Thoracic aorta (tissue), 2 donors: ENCODE measurements around the gene LRCH3. TPM values are rescaled to one million over a fixed set of nuclear protein-coding genes. Genes with fewer than 3 reads are reported as not detected.

Experiments used
- ATAC-seq: fragments of 150-250 bp; one replicate; pipeline ENCODE4 v1.8.0; 2017; ENCODE audit warnings: low read depth; ENCODE audit not compliant: insufficient number of reproducible peaks, low FRiP score
- DNase-seq: peaks from one replicate; pipeline ENCODE4 v3.0.0-alpha.2; 2020; ENCODE audit warnings: low spot score
- H3K27ac ChIP-seq, 2 donors: fragments of 200-600 bp; sonication (generic); 1 replicate in 1 of 2; 2 replicates in 1 of 2; pipeline ENCODE4 v1.5.1; 2016; ENCODE audit warnings: mild to moderate bottlenecking in 2 of 2, moderate library complexity in 2 of 2
- H3K27me3 ChIP-seq: fragments of 200-600 bp; sonication (generic); replicated peaks from 2 replicates; pipeline ENCODE4 v1.6.0; 2016; ENCODE audit warnings: mild to moderate bottlenecking; ENCODE audit not compliant: insufficient read depth
- H3K36me3 ChIP-seq: fragments of 200-600 bp; sonication (generic); one replicate; pipeline ENCODE4 v1.5.1; 2016
- H3K4me1 ChIP-seq, 2 donors: fragments of 200-600 bp; sonication (generic); 1 replicate in 1 of 2; 2 replicates in 1 of 2; pipeline versions ENCODE4 v1.5.1 to v1.6.0; 2016; ENCODE audit warnings: low read depth in 2 of 2, mild to moderate bottlenecking in 1 of 2; ENCODE audit not compliant: control insufficient read depth in 1 of 2
- H3K4me3 ChIP-seq: fragments of 200-600 bp; sonication (generic); 2 replicates; pipeline ENCODE4 v1.5.1; 2016; ENCODE audit warnings: mild to moderate bottlenecking
- H3K9me3 ChIP-seq: fragments of 200-600 bp; sonication (generic); 2 replicates; pipeline ENCODE4 v1.5.1; 2016
- CTCF ChIP-seq: fragments of 200-600 bp; sonication (generic); IDR thresholded peaks from one replicate; pipeline ENCODE4 v1.5.1; 2019; ENCODE audit warnings: antibody characterized with exemption
- total RNA-seq, 2 donors: library from RNA; depleted of rRNA; stranded (reverse); fragments of >200 nt; gene quantifications; one replicate each; pipeline versions ENCODE4 v1.1.0 to v1.2.3, GENCODE V29; 2016

Gene LRCH3
- total RNA-seq, 2 donors from 2014 or later: 66.7 to 87.6 TPM

GRCh38 chr3:197782230-197782629 is 8.8 kb upstream of the LRCH3 start:
- TF ChIP-seq CTCF: no peak
- H3K27me3 ChIP-seq: no peaks in the 10 kb centered on the region

GRCh38 chr3:197784019-197784585 is 7.0 kb upstream of the LRCH3 start:
- H3K27me3 ChIP-seq: no peaks in the 10 kb centered on the region
- no peak for TF ChIP-seq CTCF
- H3K36me3 ChIP-seq: peaks cover 24% of the 10 kb centered on the region
- DNase-seq: no peak
- ATAC-seq: no peak
- no peaks in the 10 kb centered on the region for H3K9me3 ChIP-seq
- no peaks in the 10 kb centered on the region for H3K4me1 ChIP-seq
- H3K4me3 ChIP-seq: no peak overlapping the region
- no peak overlapping the region for H3K27ac ChIP-seq

More at GRCh38 chr3:197782230-197782629, 8.8 kb upstream of the LRCH3 start:
- H3K9me3 ChIP-seq: no peaks in the 10 kb centered on the region
- H3K4me3 ChIP-seq: no peak overlapping the region
- no peak overlapping the region for H3K27ac ChIP-seq
- DNase-seq: no peak
- H3K36me3 ChIP-seq: peaks cover 40% of the 10 kb centered on the region
- no peak for ATAC-seq
- H3K4me1 ChIP-seq: no peaks in the 10 kb centered on the region

DNA sequence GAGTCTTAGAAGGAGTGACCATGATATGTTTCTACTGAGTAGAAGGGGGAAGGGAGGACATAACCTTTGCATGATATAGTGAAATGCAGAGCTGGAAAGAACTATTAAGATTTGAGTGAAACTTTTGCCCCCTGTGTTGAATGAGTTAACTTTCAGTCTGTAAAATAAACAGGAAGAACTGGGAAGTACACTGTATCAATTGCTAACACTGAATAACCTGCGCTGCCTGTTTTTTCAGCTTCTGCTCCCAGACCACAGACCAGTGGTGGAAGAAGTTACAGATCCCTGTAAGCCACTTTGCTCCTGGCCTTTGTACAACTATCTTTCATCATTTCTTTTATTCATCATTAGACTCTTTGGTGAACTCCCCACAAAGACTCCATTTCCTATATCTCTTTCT is 3.6 kb upstream of the LRCH3 start:
- ATAC-seq (no peak), DNase-seq (no peak)
- Histone ChIP-seq H3K36me3 (peaks cover 4% of the 10 kb centered on the region), H3K4me1 (peaks cover 0 to 7% of the 10 kb centered on the region in 2 donors), H3K27ac (no peak overlapping the region), H3K4me3 (no peak overlapping the region), H3K27me3 (no peaks in the 10 kb centered on the region), H3K9me3 (no peaks in the 10 kb centered on the region)
- TF ChIP-seq CTCF: no peak

DNA sequence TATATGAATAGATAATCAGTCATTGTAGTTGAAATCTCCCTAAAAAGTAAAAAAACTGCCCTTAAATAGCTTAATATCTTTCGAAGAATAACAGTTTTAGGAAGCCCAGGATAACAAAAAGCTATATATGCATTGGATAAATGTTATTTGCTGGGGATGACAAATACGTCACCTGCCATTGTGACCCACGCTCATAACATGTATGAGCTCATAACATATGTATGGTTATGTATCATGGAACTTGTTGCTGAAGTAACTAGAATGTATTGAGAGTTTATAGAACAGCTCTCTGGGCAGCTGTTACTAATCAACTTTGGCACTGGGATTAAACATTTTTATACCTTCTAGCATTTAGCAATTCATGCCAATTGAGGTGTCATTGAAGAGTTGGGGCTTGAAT is 1.7 kb upstream of the LRCH3 start:
- Histone ChIP-seq H3K36me3 (peaks cover 3% of the 10 kb centered on the region), H3K4me1 (peaks cover 10 to 24% of the 10 kb centered on the region in 2 donors), H3K4me3 (no peak overlapping the region), H3K9me3 (no peaks in the 10 kb centered on the region), H3K27ac (no peak overlapping the region), H3K27me3 (no peaks in the 10 kb centered on the region)
- ATAC-seq (no peak), DNase-seq (no peak)
- no peak for TF ChIP-seq CTCF

- ATAC-seq (no peak), DNase-seq (no peak)
- no peaks in the 10 kb centered on the region for H3K27me3 ChIP-seq
- peaks cover 14 to 31% of the 10 kb centered on the region in 2 donors for H3K4me1 ChIP-seq
- no peaks in the 10 kb centered on the region for H3K9me3 ChIP-seq
- TF ChIP-seq CTCF: no peak
- no peaks in the 10 kb centered on the region for H3K36me3 ChIP-seq
- H3K27ac ChIP-seq: peak overlapping the region in 1 of 2 donors; percentile 95
- H3K4me3 ChIP-seq: no peak overlapping the region
Measured at GRCh38 chr3:197790033-197790432, 1.0 kb upstream of the LRCH3 start.
